ENCODE results near the gene EAF1. TPM values are rescaled to one million over a fixed set of nuclear protein-coding genes. Genes with fewer than 3 reads are reported as not detected.

EAF1 gene
- total and polyA plus RNA-seq, 2 of the 8 experiments (the other 6 are each of a cell fraction or from before 2014, with no cell fraction given), result 13.9 to 26.8 TPM

- POLR2A ChIA-PET (ENCODE audit: partially characterized antibody), result no interaction called here
- no peak for FAIRE-seq
- TF ChIP-seq CTBP2 (IDR thresholded peaks at IDR 0.05; ENCODE audit: borderline replicate concordance, insufficient read depth, insufficient read length, low read length) (no peak), ATF3 (IDR thresholded peaks at IDR 0.05; ENCODE audit: insufficient read depth, low read depth, low read length) (no peak), SAP30 (IDR thresholded peaks at IDR 0.05; ENCODE audit: insufficient read depth, insufficient replicate concordance, low read length) (no peak), SIX5 (IDR thresholded peaks at IDR 0.05; ENCODE audit: low read depth, low read length) (no peak), JUND (IDR thresholded peaks at IDR 0.05; ENCODE audit: low read length) (no peak), RNF2 (IDR thresholded peaks at IDR 0.05; ENCODE audit: borderline replicate concordance, low read depth, low read length, missing control alignments, poor library complexity, severe bottlenecking) (no peak), SUZ12 (IDR thresholded peaks at IDR 0.05; ENCODE audit: low read length) (no peak), CHD1 (IDR thresholded peaks at IDR 0.05; ENCODE audit: low read depth, low read length) (no peak), KDM1A (IDR thresholded peaks at IDR 0.05; ENCODE audit: borderline replicate concordance, low read length) (no peak), FOSL1 (IDR thresholded peaks at IDR 0.05; ENCODE audit: insufficient read depth, low read depth, low read length) (no peak)
These were observed 46.2 kb upstream of the EAF1 start for GRCh38 chr3:15380980-15381890.

More at GRCh38 chr3:15380980-15381890, 46.2 kb upstream of the EAF1 start:
- H3K23ac ChIP-seq (ENCODE audit: insufficient read length), result no peak overlapping the region
- H2BK12ac ChIP-seq (ENCODE audit: low read depth, low read length), result no peak overlapping the region
- H3K56ac ChIP-seq (replicated peaks; ENCODE audit: insufficient read length, low read depth, low read length), result no peak overlapping the region
- H3K36me3 ChIP-seq (ENCODE audit: control insufficient read depth in 2 of 4, insufficient read depth in 4 of 4, low read length in 3 of 4), result no peaks in the 10 kb centered on the region
- no peaks in the 10 kb centered on the region for H3K79me2 ChIP-seq (ENCODE audit: control insufficient read depth in 1 of 2, insufficient read depth in 2 of 2, low read length in 2 of 2)
- H3K9me3 ChIP-seq (ENCODE audit: insufficient read depth in 2 of 2, low read depth in 1 of 2, low read length in 1 of 2), result peaks cover under 1 to 3% of the 10 kb centered on the region in 2 experiments; a peak in 1 of 4 replicates
- no peak overlapping the region for H2BK120ac ChIP-seq (replicated peaks; ENCODE audit: low read depth, low read length)
- no peak overlapping the region for H3K4me3 ChIP-seq (ENCODE audit: extremely low read depth in 1 of 4, insufficient read depth in 2 of 4, low read depth in 3 of 4, low read length in 4 of 4)
- no peak overlapping the region for H4K91ac ChIP-seq (replicated peaks; ENCODE audit: insufficient read length, low read length)
- no peak overlapping the region for H3K4ac ChIP-seq (replicated peaks; ENCODE audit: insufficient read length, low read depth, low read length)
- H3K4me2 ChIP-seq (ENCODE audit: insufficient read depth in 1 of 2, low read depth in 2 of 2, low read length in 2 of 2), result no peak overlapping the region
- H3K23me2 ChIP-seq (ENCODE audit: low read depth, low read length), result no peaks in the 10 kb centered on the region
- CTCF ChIA-PET (ENCODE audit: partially characterized antibody), result interaction anchor here (0.6 to 3.5 kb wide), 10 partner anchors 23 to 316 kb away, joined by 3 to 50 read pairs (median 4); no protein-coding TSS in a partner anchor
- H3K27ac ChIP-seq (ENCODE audit: low read depth, low read length), result no peak overlapping the region
- H2BK15ac ChIP-seq (ENCODE audit: low read length), result no peak overlapping the region
- H4K5ac ChIP-seq (ENCODE audit: insufficient read length, low read depth, low read length), result no peak overlapping the region
- H4K20me1 ChIP-seq (replicated peaks in 1 of 2; ENCODE audit: control insufficient read depth in 1 of 2, insufficient read depth in 2 of 2, low read length in 2 of 2), result no peaks in the 10 kb centered on the region
- WGBS, 2 experiments (ENCODE audit: extremely low coverage in 1 of 2, insufficient coverage in 1 of 2, insufficient read length in 1 of 2, insufficient replicate concordance in 2 of 2, low coverage in 1 of 2, low lambda C conversion rate in 2 of 2, missing lambda C conversion rate in 1 of 2), result 69% methylated on average over 6 of the region's 6 CpGs; no CpG with 5 or more reads in 1 of the 2 experiments
- H3K4me1 ChIP-seq (replicated peaks in 1 of 4; ENCODE audit: control insufficient read depth in 3 of 4, insufficient read depth in 4 of 4, low read length in 3 of 4), result peaks cover 0 to 3% (median 0%) of the 10 kb centered on the region in 4 experiments; a peak in 3 of 7 replicates
- no peak overlapping the region for H2AK5ac ChIP-seq (ENCODE audit: low read depth, low read length)
- H4K8ac ChIP-seq (ENCODE audit: extremely low read depth, insufficient read depth, low read length), result no peak overlapping the region
- H2BK5ac ChIP-seq (ENCODE audit: low read depth, low read length), result no peak overlapping the region
- H3K27me3 ChIP-seq (replicated peaks in 1 of 4; ENCODE audit: control insufficient read depth in 3 of 4, extremely low read depth in 1 of 4, insufficient read depth in 3 of 4, low read length in 3 of 4), result no peaks in the 10 kb centered on the region
- H3K14ac ChIP-seq (ENCODE audit: insufficient read length), result no peak overlapping the region
- no peak overlapping the region for H3K9ac ChIP-seq (replicated peaks in 1 of 4; ENCODE audit: extremely low read depth in 1 of 4, low read depth in 3 of 4, low read length in 3 of 4)
- no peaks in the 10 kb centered on the region for H3K79me1 ChIP-seq (ENCODE audit: low read depth, low read length)
- no peak overlapping the region for H2AFZ ChIP-seq (ENCODE audit: low read length)
- DNase-seq (ENCODE audit: low read depth in 1 of 2, low spot score in 2 of 2), result no peak
- no peak overlapping the region for H3K18ac ChIP-seq (ENCODE audit: extremely low read depth, low read length)
- H2BK20ac ChIP-seq (ENCODE audit: low read length), result no peak overlapping the region

Measured in H1 (cell line).